Stimulated activated CD8-positive, alpha-beta memory T cell treated with anti-CD3 and anti-CD28 coated beads, Interleukin-4, amount 100 ng/mL, for 4 hours (primary cell): ENCODE results near the gene STH.

Experiments
- DNase-seq, 2 donors: peaks; one replicate each; pipeline ENCODE4 v3.0.0-alpha.2; 2020; ENCODE audit warnings: low read depth in 2 of 2, low spot score in 1 of 2

Gene STH

GRCh38 chr17:46026166-46027047 lies 27.4 kb downstream of the STH start:
- no peak for DNase-seq

- no peak for DNase-seq
These were observed 28.3 kb downstream of the STH start for GRCh38 chr17:46027048-46027975.

GRCh38 chr17:46027976-46028325 lies 28.9 kb downstream of the STH start:
- DNase-seq: no peak

- DNase-seq: no peak
These were observed 29.3 kb downstream of the STH start for GRCh38 chr17:46028374-46028773.

GRCh38 chr17:46028981-46029565 lies 30.0 kb downstream of the STH start:
- DNase-seq: no peak

- DNase-seq: no peak
These were observed 30.6 kb downstream of the STH start for GRCh38 chr17:46029627-46030026.

GRCh38 chr17:46030752-46031151 lies 31.7 kb downstream of the STH start:
- no peak for DNase-seq

- no peak for DNase-seq
These were observed 32.4 kb downstream of the STH start for GRCh38 chr17:46031440-46031839.

GRCh38 chr17:46031920-46032319 lies 32.9 kb downstream of the STH start:
- DNase-seq: no peak

- DNase-seq: no peak
These were observed 33.9 kb downstream of the STH start for GRCh38 chr17:46032909-46033308.

GRCh38 chr17:46033392-46033791 lies 34.3 kb downstream of the STH start:
- DNase-seq: no peak

GRCh38 chr17:46035112-46035818 lies 36.2 kb downstream of the STH start:
- no peak for DNase-seq

GRCh38 chr17:46036491-46036890 lies 37.4 kb downstream of the STH start:
- no peak for DNase-seq

GRCh38 chr17:46037722-46038255 lies 38.7 kb downstream of the STH start:
- no peak for DNase-seq

GRCh38 chr17:46038414-46038813 lies 39.4 kb downstream of the STH start:
- DNase-seq: no peak

- DNase-seq: no peak
These were observed 39.9 kb downstream of the STH start for GRCh38 chr17:46038937-46039336.

- no peak for DNase-seq
These were observed 40.6 kb downstream of the STH start for GRCh38 chr17:46039592-46040186.

GRCh38 chr17:46042246-46042645 lies 43.2 kb downstream of the STH start:
- DNase-seq: no peak

- DNase-seq: no peak
These were observed 43.9 kb downstream of the STH start for GRCh38 chr17:46042925-46043324.

- DNase-seq: no peak
These were observed 44.6 kb downstream of the STH start for GRCh38 chr17:46043606-46044005.
